CD14-positive monocyte (primary cell): ENCODE measurements around the gene LILRA2. TPM values are rescaled to one million over a fixed set of nuclear protein-coding genes. Genes with fewer than 3 reads are reported as not detected.

Source experiments
- DNase-seq, 3 donors: peaks; one replicate each; pipeline ENCODE4 v3.0.0-alpha.2; 2011 to 2022
- H2AFZ ChIP-seq: 2 replicates; pipeline ENCODE4 v1.6.0; 2012; ENCODE audit warnings: mild to moderate bottlenecking, low read depth, low read length, inconsistent platforms; ENCODE audit not compliant: insufficient read depth, poor library complexity, severe bottlenecking
- H3K27ac ChIP-seq, 2 donors: 1 replicate in 1 of 2; 2 replicates in 1 of 2; pipeline ENCODE4 v1.5.1; 2012 to 2013; ENCODE audit warnings: low read length in 2 of 2, control low read depth in 1 of 2, inconsistent platforms in 1 of 2, low read depth in 1 of 2, mild to moderate bottlenecking in 1 of 2
- H3K27me3 ChIP-seq, 2 donors: one replicate each; pipeline versions ENCODE4 v1.6.0 to v1.6.1; 2011 to 2013; ENCODE audit warnings: low read length in 2 of 2; ENCODE audit not compliant: control insufficient read depth in 2 of 2, insufficient read depth in 2 of 2
- H3K36me3 ChIP-seq, 2 donors: replicated peaks in 1 of 2; 1 replicate in 1 of 2; 2 replicates in 1 of 2; pipeline versions ENCODE4 v1.5.1 to v1.6.1; 2012 to 2013; ENCODE audit warnings: low read length in 2 of 2, control low read depth in 1 of 2, inconsistent platforms in 1 of 2, mild to moderate bottlenecking in 1 of 2; ENCODE audit not compliant: insufficient read depth in 2 of 2, control insufficient read depth in 1 of 2
- H3K4me1 ChIP-seq, 2 donors: 1 replicate in 1 of 2; 2 replicates in 1 of 2; pipeline versions ENCODE4 v1.5.1 to v1.6.1; 2012 to 2013; ENCODE audit warnings: low read length in 2 of 2, control low read depth in 1 of 2, inconsistent platforms in 1 of 2, mild to moderate bottlenecking in 1 of 2, moderate library complexity in 1 of 2; ENCODE audit not compliant: insufficient read depth in 2 of 2, control insufficient read depth in 1 of 2
- H3K4me2 ChIP-seq: replicated peaks from 2 replicates; pipeline ENCODE3; 2012; ENCODE audit warnings: low read length, moderate library complexity, mild to moderate bottlenecking; ENCODE audit not compliant: poor library complexity, severe bottlenecking; ENCODE audit errors: extremely low read depth
- H3K4me3 ChIP-seq, 3 experiments: fragments of 200-600 bp in 1 of 3; sonication (generic) in 1 of 3; replicated peaks in 1 of 3; 1 replicate in 2 of 3; 2 replicates in 1 of 3; pipeline ENCODE4 v1.5.1; 2011 to 2013; ENCODE audit warnings: low read length in 3 of 3, mild to moderate bottlenecking in 3 of 3, control low read depth in 2 of 3, low read depth in 2 of 3, inconsistent platforms in 1 of 3, moderate library complexity in 1 of 3
- H3K79me2 ChIP-seq: 2 replicates; pipeline ENCODE4 v1.6.0; 2012; ENCODE audit warnings: mild to moderate bottlenecking, control low read depth, inconsistent platforms, low read length, moderate library complexity; ENCODE audit not compliant: insufficient read depth
- H3K9ac ChIP-seq: 2 replicates; pipeline ENCODE4 v1.6.0; 2017; ENCODE audit warnings: low read length, mild to moderate bottlenecking; ENCODE audit not compliant: insufficient read depth, poor library complexity, severe bottlenecking
- H3K9me3 ChIP-seq, 2 donors: replicated peaks in 1 of 2; 1 replicate in 1 of 2; 2 replicates in 1 of 2; pipeline versions ENCODE4 v1.5.1 to v1.6.1; 2012 to 2013; ENCODE audit warnings: low read length in 2 of 2, control low read depth in 1 of 2; ENCODE audit not compliant: control insufficient read depth in 1 of 2, insufficient read depth in 1 of 2
- H4K20me1 ChIP-seq: 2 replicates; pipeline ENCODE4 v1.6.0; 2012; ENCODE audit warnings: mild to moderate bottlenecking, low read length, control low read depth, moderate library complexity; ENCODE audit not compliant: insufficient read depth
- H3K27ac Mint-ChIP-seq, 7 donors: one replicate each; pipeline ENCODE4 v1.8.0; 2020; ENCODE audit warnings: mild to moderate bottlenecking in 7 of 7, mixed read lengths in 7 of 7, moderate library complexity in 6 of 7, inconsistent platforms in 2 of 7
- H3K27me3 Mint-ChIP-seq, 3 donors: one replicate each; pipeline ENCODE4 v1.8.0; 2021 to 2022; ENCODE audit warnings: low read depth in 3 of 3, mild to moderate bottlenecking in 3 of 3, mixed read lengths in 3 of 3, moderate library complexity in 3 of 3, inconsistent platforms in 1 of 3
- H3K36me3 Mint-ChIP-seq, 2 donors: one replicate each; pipeline ENCODE4 v1.8.0; 2020; ENCODE audit warnings: mixed read lengths in 2 of 2, inconsistent platforms in 1 of 2, mild to moderate bottlenecking in 1 of 2
- H3K4me1 Mint-ChIP-seq: one replicate; pipeline ENCODE4 v1.8.0; 2020; ENCODE audit warnings: mild to moderate bottlenecking, mixed read lengths
- H3K4me3 Mint-ChIP-seq, 2 donors: one replicate each; pipeline ENCODE4 v1.8.0; 2020; ENCODE audit warnings: mild to moderate bottlenecking in 2 of 2, mixed read lengths in 2 of 2, moderate library complexity in 1 of 2
- H3K9me3 Mint-ChIP-seq, 7 donors: one replicate each; pipeline ENCODE4 v1.8.0; 2020 to 2022; ENCODE audit warnings: mixed read lengths in 7 of 7, mild to moderate bottlenecking in 6 of 7, moderate library complexity in 6 of 7, inconsistent platforms in 2 of 7
- WGBS: methylation state at CpG from one replicate; pipeline ENCODE4 v1.1.5; 2013; ENCODE audit warnings: missing lambda C conversion rate; ENCODE audit not compliant: insufficient coverage; 5-methylcytosine and 5-hydroxymethylcytosine counted together
- intact Hi-C, 2 donors: fragments of 100-400 bp; cut with micrococcal nuclease; formaldehyde crosslinking; loops; one replicate each; pipeline versions ENCODE4 v1.15.0 to v1.15.1; 2023
- polyA plus RNA-seq, 3 donors: library from polyadenylated mRNA; depleted of rRNA in 1 of 3; unstranded in 2 of 3; stranded (reverse) in 1 of 3; fragments of 300-500 nt in 2 of 3; fragments of >200 nt in 1 of 3; fragmentation: Illumina TruSeq in 2 of 3; gene quantifications; 1 replicate in 2 of 3; 2 replicates in 1 of 3; pipeline ENCODE4 v1.2.3, GENCODE V29; 2012 to 2021
- TF ChIP-seq, protein P1 (sequence below): fragments of 200-600 bp; IDR thresholded peaks from one replicate; pipeline ENCODE4 v1.8.0; 2022; ENCODE audit warnings: antibody characterized with exemption, mild to moderate bottlenecking

The LILRA2 gene
- polyA plus RNA-seq, 3 donors, result 333 to 451 (median 377) TPM

GRCh38 chr19:54551293-54551692, 22.3 kb upstream of the LILRA2 start:
- WGBS, result no CpG with 5 or more reads among the region's 6 CpGs
- H3K27ac Mint-ChIP-seq, result no peak overlapping the region
- no peaks in the 10 kb centered on the region for H3K36me3 Mint-ChIP-seq
- Histone ChIP-seq H2AFZ (no peak overlapping the region), H3K9me3 (no peaks in the 10 kb centered on the region), H3K27ac (no peak overlapping the region), H3K79me2 (no peaks in the 10 kb centered on the region), H4K20me1 (no peaks in the 10 kb centered on the region), H3K4me2 (no peak overlapping the region), H3K27me3 (no peaks in the 10 kb centered on the region), H3K9ac (no peak overlapping the region), H3K4me1 (peaks cover 12% of the 10 kb centered on the region in 2 donors), H3K4me3 (no peak overlapping the region), H3K36me3 (no peaks in the 10 kb centered on the region)
- no peaks in the 10 kb centered on the region for H3K9me3 Mint-ChIP-seq
- intact Hi-C loops, result no loop called here
- H3K4me1 Mint-ChIP-seq, result peaks cover 12% of the 10 kb centered on the region
- H3K27me3 Mint-ChIP-seq, result peaks cover 16 to 24% (median 20%) of the 10 kb centered on the region in 3 donors
- TF ChIP-seq, protein P1, sequence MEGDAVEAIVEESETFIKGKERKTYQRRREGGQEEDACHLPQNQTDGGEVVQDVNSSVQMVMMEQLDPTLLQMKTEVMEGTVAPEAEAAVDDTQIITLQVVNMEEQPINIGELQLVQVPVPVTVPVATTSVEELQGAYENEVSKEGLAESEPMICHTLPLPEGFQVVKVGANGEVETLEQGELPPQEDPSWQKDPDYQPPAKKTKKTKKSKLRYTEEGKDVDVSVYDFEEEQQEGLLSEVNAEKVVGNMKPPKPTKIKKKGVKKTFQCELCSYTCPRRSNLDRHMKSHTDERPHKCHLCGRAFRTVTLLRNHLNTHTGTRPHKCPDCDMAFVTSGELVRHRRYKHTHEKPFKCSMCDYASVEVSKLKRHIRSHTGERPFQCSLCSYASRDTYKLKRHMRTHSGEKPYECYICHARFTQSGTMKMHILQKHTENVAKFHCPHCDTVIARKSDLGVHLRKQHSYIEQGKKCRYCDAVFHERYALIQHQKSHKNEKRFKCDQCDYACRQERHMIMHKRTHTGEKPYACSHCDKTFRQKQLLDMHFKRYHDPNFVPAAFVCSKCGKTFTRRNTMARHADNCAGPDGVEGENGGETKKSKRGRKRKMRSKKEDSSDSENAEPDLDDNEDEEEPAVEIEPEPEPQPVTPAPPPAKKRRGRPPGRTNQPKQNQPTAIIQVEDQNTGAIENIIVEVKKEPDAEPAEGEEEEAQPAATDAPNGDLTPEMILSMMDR, result no peak
- no peak overlapping the region for H3K4me3 Mint-ChIP-seq
- DNase-seq, result no peak

GRCh38 chr19:54551950-54552912, 21.4 kb upstream of the LILRA2 start:
- H2AFZ ChIP-seq, result no peak overlapping the region
- intact Hi-C loops, result no loop called here
- H3K4me3 ChIP-seq, result peak overlapping the region in 1 of 3 experiments; percentile 2
- H4K20me1 ChIP-seq, result no peaks in the 10 kb centered on the region
- peak overlapping the region; percentile 27 for H3K4me2 ChIP-seq
- no peaks in the 10 kb centered on the region for H3K9me3 Mint-ChIP-seq
- H3K4me1 Mint-ChIP-seq, result peaks cover 12% of the 10 kb centered on the region
- peaks cover 12% of the 10 kb centered on the region in 2 donors for H3K4me1 ChIP-seq
- TF ChIP-seq, protein P1, result no peak
- H3K36me3 ChIP-seq, result no peaks in the 10 kb centered on the region
- no peak overlapping the region for H3K9ac ChIP-seq
- peak overlapping the region in 1 of 7 donors; percentile 18 for H3K27ac Mint-ChIP-seq
- no peak overlapping the region for H3K27ac ChIP-seq
- H3K36me3 Mint-ChIP-seq, result no peaks in the 10 kb centered on the region
- H3K27me3 Mint-ChIP-seq, result peaks cover 14 to 19% (median 18%) of the 10 kb centered on the region in 3 donors
- DNase-seq, result peak; percentile 35 to 58 (median 50)
- peak overlapping the region; percentile 7 to 32 for H3K4me3 Mint-ChIP-seq
- H3K9me3 ChIP-seq, result no peaks in the 10 kb centered on the region
- WGBS, result 49% methylated on average over 22 of the region's 22 CpGs
- H3K27me3 ChIP-seq, result no peaks in the 10 kb centered on the region
- H3K79me2 ChIP-seq, result no peaks in the 10 kb centered on the region
